HepG2 (cell line): ENCODE results near the gene FCN3. TPM values are rescaled to one million over a fixed set of nuclear protein-coding genes. Genes with fewer than 3 reads are reported as not detected.

Source experiments
- BRF2 ChIP-seq: sonication (generic); formaldehyde crosslinking; IDR thresholded peaks from 2 replicates; pipeline ENCODE4 v1.8.1; 2022; ENCODE audit warnings: mild to moderate bottlenecking, missing genetic modification reagents
- EED ChIP-seq: sonication (generic); formaldehyde crosslinking; IDR thresholded peaks from 2 replicates; pipeline ENCODE4 v1.5.0; 2020; ENCODE audit warnings: mild to moderate bottlenecking, missing genetic modification reagents
- ERF ChIP-seq: IDR thresholded peaks from 2 replicates; pipeline ENCODE4 v1.6.1; 2018; ENCODE audit warnings: missing biosample characterization, missing genetic modification reagents
- ETV6 ChIP-seq: sonication (generic); formaldehyde crosslinking; conservative IDR thresholded peaks from 2 replicates; pipeline ENCODE4 v1.4.0; 2020; ENCODE audit warnings: missing genetic modification reagents
- GMEB1 ChIP-seq: sonication (generic); formaldehyde crosslinking; IDR thresholded peaks from 2 replicates; pipeline ENCODE4 v1.5.1; 2020; ENCODE audit warnings: missing genetic modification reagents, mild to moderate bottlenecking, borderline replicate concordance
- IKZF1 ChIP-seq: fragments of 450-650 bp; IDR thresholded peaks from 2 replicates; pipeline ENCODE4 v1.7.1; 2016
- NR2F2 ChIP-seq: IDR thresholded peaks from 2 replicates; pipeline ENCODE4 v1.6.1; 2012; ENCODE audit warnings: low read depth, inconsistent platforms, borderline replicate concordance
- TCF12 ChIP-seq, 2 experiments: fragments of 450-650 bp in 1 of 2; sonication (generic) in 1 of 2; formaldehyde crosslinking in 1 of 2; IDR thresholded peaks; 2 replicates each; pipeline versions ENCODE4 v1.6.1 to v1.8.0; 2017 to 2022; ENCODE audit warnings: antibody characterized with exemption in 1 of 2, mild to moderate bottlenecking in 1 of 2, missing genetic modification reagents in 1 of 2, moderate library complexity in 1 of 2
- TIGD3 ChIP-seq: sonication (generic); formaldehyde crosslinking; IDR thresholded peaks from 2 replicates; pipeline ENCODE4 v1.5.1; 2020; ENCODE audit warnings: mild to moderate bottlenecking, missing genetic modification reagents, borderline replicate concordance
- TOE1 ChIP-seq: sonication (generic); formaldehyde crosslinking; IDR thresholded peaks from 2 replicates; pipeline ENCODE4 v1.4.0; 2020; ENCODE audit warnings: mild to moderate bottlenecking, missing genetic modification reagents
- WIZ ChIP-seq: sonication (generic); formaldehyde crosslinking; IDR thresholded peaks from 2 replicates; pipeline ENCODE4 v1.5.1; 2020; ENCODE audit warnings: mild to moderate bottlenecking, missing genetic modification reagents
- ZNF33A ChIP-seq: sonication (generic); formaldehyde crosslinking; IDR thresholded peaks from 2 replicates; pipeline ENCODE4 v1.5.1; 2020; ENCODE audit warnings: missing genetic modification reagents, mild to moderate bottlenecking, moderate library complexity, borderline replicate concordance
- ZNF552 ChIP-seq: sonication (generic); formaldehyde crosslinking; IDR thresholded peaks from 2 replicates; pipeline ENCODE4 v1.9.0; 2022; ENCODE audit warnings: missing genetic modification reagents, mild to moderate bottlenecking, borderline replicate concordance
- ZNF782 ChIP-seq: sonication (generic); formaldehyde crosslinking; IDR thresholded peaks from 2 replicates; pipeline ENCODE4 v1.4.0; 2020; ENCODE audit warnings: missing genetic modification reagents, mild to moderate bottlenecking, borderline replicate concordance
- polyA plus RNA-seq, 8 experiments: library from polyadenylated mRNA; depleted of rRNA in 3 of 8; stranded (reverse) in 7 of 8; unstranded in 1 of 8; fragments of >200 nt; fragmentation: Illumina TruSeq in 4 of 8; extraction: Trizol in 4 of 8; gene quantifications; 2 replicates each; pipeline versions ENCODE4 v1.2.1 to v1.2.3, GENCODE V29; 2011 to 2016; ENCODE audit warnings: low read depth in 4 of 8, missing spikeins in 1 of 8, mixed read lengths in 1 of 8; ENCODE audit not compliant: insufficient read depth in 1 of 8
- total RNA-seq, 5 experiments: library from RNA; depleted of rRNA; stranded (reverse); fragments of >200 nt; fragmentation: Illumina TruSeq; extraction: Trizol; gene quantifications; 2 replicates each; pipeline ENCODE4 v1.2.3, GENCODE V29; 2016; ENCODE audit warnings: low read depth in 1 of 5
- TF ChIP-seq, protein P1 (sequence below): sonication (generic); formaldehyde crosslinking; IDR thresholded peaks from 2 replicates; pipeline ENCODE4 v1.4.0; 2020; ENCODE audit warnings: missing genetic modification reagents
- TF ChIP-seq, protein P2 (sequence below): sonication (generic); formaldehyde crosslinking; IDR thresholded peaks from 2 replicates; pipeline ENCODE4 v1.5.0; 2020; ENCODE audit warnings: missing genetic modification reagents
- TF ChIP-seq, protein P3 (sequence below): sonication (generic); formaldehyde crosslinking; IDR thresholded peaks from 2 replicates; pipeline ENCODE4 v1.4.0; 2020; ENCODE audit warnings: mild to moderate bottlenecking, missing genetic modification reagents
- TF ChIP-seq, protein P4 (sequence below): IDR thresholded peaks from 2 replicates; pipeline ENCODE4 v1.6.1; 2016; ENCODE audit warnings: mild to moderate bottlenecking, missing biosample characterization, missing genetic modification reagents

The FCN3 gene
- total and polyA plus RNA-seq, 2 of the 13 experiments (the other 11 are each of a cell fraction or from before 2014, with no cell fraction given) = not detected

GRCh38 chr1:27392096-27392777 lies 17.6 kb upstream of the FCN3 start, which contains the start of gene GPR3 (continued):
- TF ChIP-seq, protein P1, sequence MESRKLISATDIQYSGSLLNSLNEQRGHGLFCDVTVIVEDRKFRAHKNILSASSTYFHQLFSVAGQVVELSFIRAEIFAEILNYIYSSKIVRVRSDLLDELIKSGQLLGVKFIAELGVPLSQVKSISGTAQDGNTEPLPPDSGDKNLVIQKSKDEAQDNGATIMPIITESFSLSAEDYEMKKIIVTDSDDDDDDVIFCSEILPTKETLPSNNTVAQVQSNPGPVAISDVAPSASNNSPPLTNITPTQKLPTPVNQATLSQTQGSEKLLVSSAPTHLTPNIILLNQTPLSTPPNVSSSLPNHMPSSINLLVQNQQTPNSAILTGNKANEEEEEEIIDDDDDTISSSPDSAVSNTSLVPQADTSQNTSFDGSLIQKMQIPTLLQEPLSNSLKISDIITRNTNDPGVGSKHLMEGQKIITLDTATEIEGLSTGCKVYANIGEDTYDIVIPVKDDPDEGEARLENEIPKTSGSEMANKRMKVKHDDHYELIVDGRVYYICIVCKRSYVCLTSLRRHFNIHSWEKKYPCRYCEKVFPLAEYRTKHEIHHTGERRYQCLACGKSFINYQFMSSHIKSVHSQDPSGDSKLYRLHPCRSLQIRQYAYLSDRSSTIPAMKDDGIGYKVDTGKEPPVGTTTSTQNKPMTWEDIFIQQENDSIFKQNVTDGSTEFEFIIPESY = no peak
- TF ChIP-seq EED (CRISPR knock-in tag) (no peak), NR2F2 (no peak), ZNF782 (no peak), ZNF552 (no peak), TIGD3 (no peak), ETV6 (CRISPR knock-in tag) (no peak), ERF (0 out of 2 replicates have a peak, but pooled peaks have one; percentile 17), ZNF33A (CRISPR knock-in tag) (peak; percentile 73; the same call in 1 of the 2 replicates), IKZF1 (no peak), GMEB1 (CRISPR knock-in tag) (peak; percentile 68), WIZ (CRISPR knock-in tag) (no peak), TOE1 (no peak), BRF2 (CRISPR knock-in tag) (no peak), TCF12 (IDR thresholded peaks at IDR 0.05) (no peak), TCF12 (CRISPR knock-in tag; IDR thresholded peaks at IDR 0.05) (no peak)
- TF ChIP-seq, protein P2, sequence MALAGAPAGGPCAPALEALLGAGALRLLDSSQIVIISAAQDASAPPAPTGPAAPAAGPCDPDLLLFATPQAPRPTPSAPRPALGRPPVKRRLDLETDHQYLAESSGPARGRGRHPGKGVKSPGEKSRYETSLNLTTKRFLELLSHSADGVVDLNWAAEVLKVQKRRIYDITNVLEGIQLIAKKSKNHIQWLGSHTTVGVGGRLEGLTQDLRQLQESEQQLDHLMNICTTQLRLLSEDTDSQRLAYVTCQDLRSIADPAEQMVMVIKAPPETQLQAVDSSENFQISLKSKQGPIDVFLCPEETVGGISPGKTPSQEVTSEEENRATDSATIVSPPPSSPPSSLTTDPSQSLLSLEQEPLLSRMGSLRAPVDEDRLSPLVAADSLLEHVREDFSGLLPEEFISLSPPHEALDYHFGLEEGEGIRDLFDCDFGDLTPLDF (CRISPR knock-in tag) = no peak
- TF ChIP-seq, protein P3, sequence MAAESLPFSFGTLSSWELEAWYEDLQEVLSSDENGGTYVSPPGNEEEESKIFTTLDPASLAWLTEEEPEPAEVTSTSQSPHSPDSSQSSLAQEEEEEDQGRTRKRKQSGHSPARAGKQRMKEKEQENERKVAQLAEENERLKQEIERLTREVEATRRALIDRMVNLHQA (CRISPR knock-in tag) = no peak
- TF ChIP-seq, protein P4, sequence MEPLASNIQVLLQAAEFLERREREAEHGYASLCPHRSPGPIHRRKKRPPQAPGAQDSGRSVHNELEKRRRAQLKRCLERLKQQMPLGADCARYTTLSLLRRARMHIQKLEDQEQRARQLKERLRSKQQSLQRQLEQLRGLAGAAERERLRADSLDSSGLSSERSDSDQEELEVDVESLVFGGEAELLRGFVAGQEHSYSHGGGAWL (CRISPR knock-in tag) = no peak
